DMS153 treated with DMSO at 0.1 percent for 48 hours (cell line): Measurements from ENCODE around the gene SMG7.
"Not testable (repeated sequence)": the region's sequence is repeated elsewhere in the genome, so short reads cannot be mapped to it uniquely, and the experiment has no call there.

Experiments
- DNase-seq: peaks from one replicate; lab custom pipeline; 2025; ENCODE audit not compliant: unreplicated experiment; lab: John Stamatoyannopoulos, UW

The SMG7 gene, protein sequence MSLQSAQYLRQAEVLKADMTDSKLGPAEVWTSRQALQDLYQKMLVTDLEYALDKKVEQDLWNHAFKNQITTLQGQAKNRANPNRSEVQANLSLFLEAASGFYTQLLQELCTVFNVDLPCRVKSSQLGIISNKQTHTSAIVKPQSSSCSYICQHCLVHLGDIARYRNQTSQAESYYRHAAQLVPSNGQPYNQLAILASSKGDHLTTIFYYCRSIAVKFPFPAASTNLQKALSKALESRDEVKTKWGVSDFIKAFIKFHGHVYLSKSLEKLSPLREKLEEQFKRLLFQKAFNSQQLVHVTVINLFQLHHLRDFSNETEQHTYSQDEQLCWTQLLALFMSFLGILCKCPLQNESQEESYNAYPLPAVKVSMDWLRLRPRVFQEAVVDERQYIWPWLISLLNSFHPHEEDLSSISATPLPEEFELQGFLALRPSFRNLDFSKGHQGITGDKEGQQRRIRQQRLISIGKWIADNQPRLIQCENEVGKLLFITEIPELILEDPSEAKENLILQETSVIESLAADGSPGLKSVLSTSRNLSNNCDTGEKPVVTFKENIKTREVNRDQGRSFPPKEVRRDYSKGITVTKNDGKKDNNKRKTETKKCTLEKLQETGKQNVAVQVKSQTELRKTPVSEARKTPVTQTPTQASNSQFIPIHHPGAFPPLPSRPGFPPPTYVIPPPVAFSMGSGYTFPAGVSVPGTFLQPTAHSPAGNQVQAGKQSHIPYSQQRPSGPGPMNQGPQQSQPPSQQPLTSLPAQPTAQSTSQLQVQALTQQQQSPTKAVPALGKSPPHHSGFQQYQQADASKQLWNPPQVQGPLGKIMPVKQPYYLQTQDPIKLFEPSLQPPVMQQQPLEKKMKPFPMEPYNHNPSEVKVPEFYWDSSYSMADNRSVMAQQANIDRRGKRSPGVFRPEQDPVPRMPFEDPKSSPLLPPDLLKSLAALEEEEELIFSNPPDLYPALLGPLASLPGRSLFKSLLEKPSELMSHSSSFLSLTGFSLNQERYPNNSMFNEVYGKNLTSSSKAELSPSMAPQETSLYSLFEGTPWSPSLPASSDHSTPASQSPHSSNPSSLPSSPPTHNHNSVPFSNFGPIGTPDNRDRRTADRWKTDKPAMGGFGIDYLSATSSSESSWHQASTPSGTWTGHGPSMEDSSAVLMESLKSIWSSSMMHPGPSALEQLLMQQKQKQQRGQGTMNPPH

DNA sequence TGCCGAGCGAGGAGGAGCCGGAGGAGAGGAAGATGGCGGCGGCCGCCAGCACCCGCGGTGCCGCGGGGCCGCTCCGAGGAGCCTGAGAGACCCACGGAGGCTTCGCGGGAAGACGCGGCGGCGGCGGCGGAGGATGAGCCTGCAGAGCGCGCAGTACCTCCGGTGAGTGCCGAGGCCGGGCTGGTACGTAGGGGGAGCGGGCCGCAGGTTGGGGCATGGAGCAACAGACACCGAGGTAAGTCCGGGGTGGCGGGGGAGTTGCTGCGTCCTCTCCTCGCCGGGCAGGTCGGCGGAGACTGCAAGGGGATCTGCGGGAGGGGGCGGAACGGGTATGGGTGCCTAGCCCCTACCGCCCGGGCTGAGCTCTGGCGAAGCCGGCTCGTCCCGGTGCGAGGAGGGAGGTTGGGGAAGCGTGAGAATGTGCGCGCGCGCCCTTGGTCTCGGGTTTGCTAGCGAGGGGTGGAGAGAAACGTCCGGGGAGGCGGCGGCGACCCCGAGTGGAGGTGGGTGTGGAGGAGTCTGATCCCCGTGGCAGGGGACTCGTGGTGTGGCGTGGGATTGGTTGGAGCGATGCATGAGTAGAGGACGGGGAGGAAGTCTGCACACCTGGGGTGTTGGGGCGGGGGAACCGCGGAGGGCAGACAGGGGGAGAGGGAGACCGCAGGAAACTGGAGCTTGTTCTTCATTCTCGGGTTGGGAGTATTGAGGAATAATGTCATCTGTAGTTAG, at the start of gene SMG7:
SMG7 (plus strand) TSS at position 12 of the 729 bp plus-strand sequence; CDS start at position 134, 122 bp downstream.
- DNase-seq, result no peak

GRCh38 chr1:183423541-183423940, 48.8 kb upstream of the SMG7 start:
- no peak for DNase-seq

- no peak for DNase-seq
Measured at GRCh38 chr1:183424691-183425090, 47.6 kb upstream of the SMG7 start.

DNA sequence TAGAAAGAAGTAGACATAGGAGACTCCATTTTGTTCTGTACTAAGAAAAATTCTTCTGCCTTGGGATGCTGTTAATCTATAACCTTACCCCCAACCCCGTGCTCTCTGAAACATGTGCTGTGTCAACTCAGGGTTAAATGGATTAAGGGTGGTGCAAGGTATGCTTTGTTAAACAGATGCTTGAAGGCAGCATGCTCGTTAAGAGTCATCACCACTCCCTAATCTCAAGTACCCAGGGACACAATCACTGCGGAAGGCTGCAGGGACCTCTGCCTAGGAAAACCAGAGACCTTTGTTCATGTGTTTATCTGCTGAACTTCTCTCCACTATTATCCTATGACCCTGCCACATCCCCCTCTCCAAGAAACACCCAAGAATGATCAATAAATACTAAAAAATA, 44.7 kb upstream of the SMG7 start:
- not testable (repeated sequence) for DNase-seq

DNA sequence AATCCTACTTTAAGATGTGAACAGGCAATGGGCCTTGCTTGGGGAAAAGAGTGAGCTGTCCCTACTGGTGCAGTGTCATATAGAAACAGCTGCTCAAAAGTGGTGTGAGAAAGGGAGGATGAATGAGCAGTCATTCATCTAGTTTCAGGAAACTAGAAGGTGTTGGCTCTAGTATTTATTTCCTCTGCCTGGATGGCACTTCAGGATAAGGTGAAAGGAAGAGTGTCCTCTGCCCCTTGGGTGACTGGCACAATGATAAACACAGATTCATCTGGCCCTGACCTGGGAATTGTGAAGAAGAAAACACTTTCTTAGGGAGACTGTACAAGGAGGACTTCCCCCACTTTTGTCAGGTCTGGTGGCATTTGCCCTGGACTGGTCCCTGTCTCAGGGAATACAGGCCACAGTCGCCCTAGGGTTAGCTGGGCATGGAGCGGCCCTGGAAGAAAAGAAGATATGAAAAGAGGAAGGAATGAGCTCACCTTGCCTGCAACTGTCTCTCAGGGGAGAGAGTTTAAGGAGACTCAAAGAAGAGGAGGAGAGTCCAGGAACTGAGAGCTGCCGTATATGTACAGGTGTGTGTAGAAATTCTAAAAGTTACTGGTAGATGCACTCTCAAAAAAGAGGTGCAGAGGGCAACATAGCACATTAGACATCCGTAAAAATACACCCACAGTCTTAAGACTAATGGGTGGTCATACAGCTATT, 40.3 kb upstream of the SMG7 start:
- no peak for DNase-seq

- no peak for DNase-seq
Measured at GRCh38 chr1:183432548-183432875, 39.8 kb upstream of the SMG7 start.

GRCh38 chr1:183433703-183434102, 38.6 kb upstream of the SMG7 start:
- no peak for DNase-seq

DNA sequence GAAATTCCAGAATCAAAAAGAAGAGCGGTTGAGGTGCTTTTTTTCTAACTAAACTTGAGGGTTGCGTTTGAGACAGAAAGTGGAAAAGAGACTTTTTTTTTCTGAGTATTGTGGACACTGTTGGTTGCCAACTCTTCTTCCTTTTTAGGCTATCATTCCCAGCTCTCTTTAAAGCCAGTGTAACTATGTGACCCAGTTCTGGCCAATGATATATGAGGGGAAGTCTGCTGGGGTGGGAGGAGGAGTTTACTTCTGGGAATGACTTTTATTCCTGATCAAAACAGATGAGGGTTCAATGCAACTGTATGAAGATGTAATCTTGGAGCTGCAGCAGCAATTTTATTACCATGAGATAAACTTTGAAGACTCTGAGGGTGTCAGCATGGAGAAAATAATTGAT, 36.8 kb upstream of the SMG7 start:
- no peak for DNase-seq

DNA sequence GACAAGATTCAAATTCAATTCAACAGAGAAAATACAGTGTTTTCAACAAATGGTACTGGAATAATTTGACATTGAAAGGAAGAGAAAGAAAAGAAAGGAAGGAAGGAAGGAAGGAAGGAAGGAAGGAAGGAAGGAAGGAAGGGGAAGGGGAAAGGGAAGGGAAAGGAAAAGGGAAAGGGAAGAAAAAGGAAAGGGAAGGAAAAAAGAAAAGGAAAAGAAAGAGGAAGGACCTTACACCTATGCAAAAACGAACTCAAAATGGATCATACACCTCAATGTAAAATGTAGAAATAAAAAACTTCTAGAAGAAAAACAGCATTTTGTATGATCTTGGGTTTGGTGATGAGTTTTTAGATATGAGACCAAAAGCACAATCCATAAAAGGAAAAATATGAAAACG, 34.2 kb upstream of the SMG7 start:
- no peak for DNase-seq

DNA sequence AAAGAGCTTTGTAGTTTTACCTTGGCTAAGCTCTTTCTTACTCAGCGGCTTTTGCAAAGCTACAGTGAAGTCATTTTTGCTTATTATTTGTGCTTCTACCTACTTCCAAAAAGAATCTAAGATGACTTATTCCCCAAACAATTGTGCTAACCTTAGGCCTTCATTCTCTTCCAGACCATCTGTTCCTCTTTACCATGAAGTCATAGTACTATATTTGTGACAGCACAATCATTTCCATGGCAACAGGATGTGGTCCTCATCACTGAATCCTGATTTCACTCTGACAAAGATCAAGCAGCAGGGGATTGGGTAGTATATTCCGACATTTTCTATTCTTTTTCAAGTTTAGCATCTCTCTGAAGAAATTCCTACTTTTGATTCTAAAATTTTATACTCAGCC, 29.3 kb upstream of the SMG7 start:
- DNase-seq, result no peak

- DNase-seq, result no peak
Measured at GRCh38 chr1:183443466-183443865, 28.8 kb upstream of the SMG7 start.

- DNase-seq, result no peak
Measured at GRCh38 chr1:183444243-183444642, 28.1 kb upstream of the SMG7 start.

GRCh38 chr1:183449223-183449770, 23.0 kb upstream of the SMG7 start:
- DNase-seq, result no peak

GRCh38 chr1:183450093-183450492, 22.2 kb upstream of the SMG7 start:
- DNase-seq, result no peak

- no peak for DNase-seq
Measured at GRCh38 chr1:183454377-183454776, 17.9 kb upstream of the SMG7 start.

DNA sequence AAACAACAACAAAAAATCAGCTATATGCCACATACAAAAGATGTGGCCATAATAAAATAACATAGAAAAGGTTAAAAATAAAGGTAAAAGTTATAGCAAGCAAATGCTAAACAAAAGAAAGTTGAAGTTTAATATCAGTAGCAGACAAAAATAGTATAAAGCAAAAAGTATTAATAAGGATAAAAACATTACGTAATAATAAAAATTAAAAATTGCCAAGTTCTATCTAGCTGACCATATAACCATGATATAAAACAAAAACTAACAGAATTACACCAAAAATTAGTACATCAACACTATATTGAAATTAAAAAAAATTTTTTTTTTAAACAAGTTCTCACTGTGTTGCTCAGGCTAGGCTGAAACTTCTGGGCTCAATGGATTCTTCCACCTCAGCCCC, 15.5 kb upstream of the SMG7 start:
- DNase-seq, result no peak

DNA sequence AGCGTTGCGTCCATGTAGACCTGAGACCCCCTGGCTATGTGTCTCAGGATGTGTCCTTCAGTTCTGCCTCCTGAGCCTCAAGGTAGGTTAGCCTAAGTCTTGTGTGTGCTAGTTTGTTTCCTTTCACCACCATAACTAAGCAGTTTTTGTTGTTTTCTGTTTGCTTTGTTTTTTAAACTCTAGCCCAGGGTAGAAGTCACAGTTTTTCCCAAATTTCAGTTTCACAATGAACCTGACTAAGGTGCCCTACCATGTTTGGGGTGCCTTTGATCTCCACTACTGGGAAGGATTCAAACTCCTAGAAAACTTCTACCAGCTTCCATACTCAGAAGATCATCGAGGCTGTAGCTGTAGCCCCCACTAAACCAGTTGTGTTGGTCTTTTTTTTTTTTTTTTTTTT, 14.8 kb upstream of the SMG7 start:
- no peak for DNase-seq

GRCh38 chr1:183460596-183460995, 11.7 kb upstream of the SMG7 start:
- no peak for DNase-seq

DNA sequence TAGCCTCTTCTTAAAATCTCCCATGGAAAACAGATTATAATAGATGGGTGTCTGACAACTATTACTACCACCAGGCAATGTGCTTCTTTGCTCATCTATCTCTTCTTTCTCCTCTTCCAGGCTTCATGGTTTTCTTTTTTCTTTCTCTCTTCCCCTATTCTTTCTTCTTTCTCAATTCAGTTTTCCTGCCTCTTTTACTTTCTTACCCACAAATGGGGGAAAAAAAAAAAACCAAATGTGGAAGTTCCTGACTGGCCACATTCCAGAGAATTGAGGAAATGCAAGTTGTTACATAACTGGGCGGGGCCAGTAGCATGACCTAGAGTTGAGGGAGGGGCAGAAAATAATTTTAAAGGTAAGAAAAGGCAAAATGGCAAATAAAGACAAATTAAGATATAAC, 10.9 kb upstream of the SMG7 start:
- no peak for DNase-seq

- DNase-seq, result no peak
Measured at GRCh38 chr1:183463566-183463965, 8.7 kb upstream of the SMG7 start.
